Glutamatergic neuron (in vitro differentiated cells): ENCODE data around the gene TRAF2. TPM values are rescaled to one million over a fixed set of nuclear protein-coding genes. Genes with fewer than 3 reads are reported as not detected.
A peak's percentile ranks its signal among the peaks of the same experiment; 100 is the strongest.
"Not testable (repeated sequence)": the region's sequence is repeated elsewhere in the genome, so short reads cannot be mapped to it uniquely, and the experiment has no call there.

ENCODE experiments used
- DNase-seq: peaks from one replicate; pipeline ENCODE4 v3.0.0; 2022
- H3K27ac Mint-ChIP-seq: one replicate; pipeline ENCODE4 v1.8.0; 2020; ENCODE audit warnings: mild to moderate bottlenecking, mixed read lengths, inconsistent platforms; ENCODE audit not compliant: unreplicated experiment
- H3K27me3 Mint-ChIP-seq: one replicate; pipeline ENCODE4 v1.8.0; 2020; ENCODE audit warnings: mild to moderate bottlenecking, moderate library complexity, mixed read lengths, inconsistent platforms; ENCODE audit not compliant: unreplicated experiment
- H3K36me3 Mint-ChIP-seq: one replicate; pipeline ENCODE4 v1.8.0; 2020; ENCODE audit warnings: mild to moderate bottlenecking, mixed read lengths, inconsistent platforms; ENCODE audit not compliant: unreplicated experiment
- H3K4me1 Mint-ChIP-seq: one replicate; pipeline ENCODE4 v1.8.0; 2020; ENCODE audit warnings: mild to moderate bottlenecking, low read depth, mixed read lengths, inconsistent platforms; ENCODE audit not compliant: unreplicated experiment
- H3K4me3 Mint-ChIP-seq: one replicate; pipeline ENCODE4 v1.8.0; 2020; ENCODE audit warnings: mild to moderate bottlenecking, mixed read lengths, inconsistent platforms; ENCODE audit not compliant: unreplicated experiment
- H3K9me3 Mint-ChIP-seq: one replicate; pipeline ENCODE4 v1.8.0; 2020; ENCODE audit warnings: mild to moderate bottlenecking, moderate library complexity, mixed read lengths, inconsistent platforms; ENCODE audit not compliant: unreplicated experiment
- CTCF ChIP-seq: fragments of 200-600 bp; sonication (generic); IDR thresholded peaks from one replicate; pipeline ENCODE4 v1.5.0; 2021; ENCODE audit not compliant: partially characterized antibody, unreplicated experiment
- total RNA-seq: library from RNA; stranded (reverse); fragmentation: NEBNext Ultra II Directional; extraction: Animal tissue kit (Norgen Biotek cat#: 25700); gene quantifications from one replicate; pipeline ENCODE4 v1.2.1, GENCODE V29; 2021; ENCODE audit not compliant: unreplicated experiment

TRAF2 gene
- total RNA-seq, 1 donor from 2014 or later = 27.3 TPM

GRCh38 chr9:136865041-136865767 is 21.1 kb upstream of the TRAF2 start:
- Mint-ChIP-seq H3K36me3 (peaks cover 11% of the 10 kb centered on the region), H3K4me1 (peaks cover 5% of the 10 kb centered on the region), H3K27me3 (no peaks in the 10 kb centered on the region), H3K27ac (peak overlapping the region; percentile 83), H3K9me3 (peaks cover 9% of the 10 kb centered on the region), H3K4me3 (peak overlapping the region; percentile 89)
- no peak for DNase-seq
- TF ChIP-seq CTCF = no peak

GRCh38 chr9:136865768-136866103 is 20.6 kb upstream of the TRAF2 start:
- TF ChIP-seq CTCF = no peak
- no peak for DNase-seq
- H3K4me3 Mint-ChIP-seq = peak overlapping the region; percentile 89
- H3K36me3 Mint-ChIP-seq = peaks cover 11% of the 10 kb centered on the region
- H3K4me1 Mint-ChIP-seq = peaks cover 3% of the 10 kb centered on the region
- peak overlapping the region; percentile 83 for H3K27ac Mint-ChIP-seq
- H3K9me3 Mint-ChIP-seq = peaks cover 8% of the 10 kb centered on the region
- no peaks in the 10 kb centered on the region for H3K27me3 Mint-ChIP-seq

GRCh38 chr9:136866898-136867421 is 19.4 kb upstream of the TRAF2 start:
- not testable (repeated sequence) for H3K4me1 Mint-ChIP-seq, DNase-seq, H3K4me3 Mint-ChIP-seq, H3K27me3 Mint-ChIP-seq, H3K27ac Mint-ChIP-seq
- peaks cover 11% of the 10 kb centered on the region for H3K9me3 Mint-ChIP-seq
- peaks cover 11% of the 10 kb centered on the region for H3K36me3 Mint-ChIP-seq

- Mint-ChIP-seq H3K9me3 (peaks cover 11% of the 10 kb centered on the region), H3K36me3 (peaks cover 11% of the 10 kb centered on the region), H3K27me3 (no peaks in the 10 kb centered on the region), H3K4me1 (peaks cover 3% of the 10 kb centered on the region), H3K27ac (no peak overlapping the region), H3K4me3 (peak overlapping the region; percentile 34)
- DNase-seq = no peak
- TF ChIP-seq CTCF = no peak
These were observed 18.8 kb upstream of the TRAF2 start for GRCh38 chr9:136867480-136867879.

- Mint-ChIP-seq H3K9me3 (peaks cover 10% of the 10 kb centered on the region), H3K27me3 (no peaks in the 10 kb centered on the region), H3K27ac (no peak overlapping the region), H3K4me1 (peaks cover 3% of the 10 kb centered on the region), H3K4me3 (peak overlapping the region; percentile 34), H3K36me3 (peaks cover 11% of the 10 kb centered on the region)
- no peak for TF ChIP-seq CTCF
- DNase-seq = no peak
These were observed 18.4 kb upstream of the TRAF2 start for GRCh38 chr9:136867917-136868316.
